HFFc6 (cell line): ENCODE data around the gene PKM. TPM values are rescaled to one million over a fixed set of nuclear protein-coding genes. Genes with fewer than 3 reads are reported as not detected.

Experiments
- DNase-seq: peaks from one replicate; pipeline ENCODE4 v3.0.0-alpha.2; 2018
- H3K27ac Mint-ChIP-seq: 2 replicates; pipeline ENCODE4 v1.8.0; 2020; ENCODE audit warnings: mild to moderate bottlenecking, mixed read lengths
- H3K27me3 Mint-ChIP-seq: 2 replicates; pipeline ENCODE4 v1.8.0; 2021; ENCODE audit warnings: mild to moderate bottlenecking, moderate library complexity, mixed read lengths; ENCODE audit not compliant: insufficient read depth
- H3K36me3 Mint-ChIP-seq: 2 replicates; pipeline ENCODE4 v1.8.0; 2021; ENCODE audit warnings: low read depth, mixed read lengths
- H3K4me1 Mint-ChIP-seq: 2 replicates; pipeline ENCODE4 v1.8.0; 2020; ENCODE audit warnings: low read depth, mixed read lengths
- H3K4me3 Mint-ChIP-seq: 2 replicates; pipeline ENCODE4 v1.8.0; 2020; ENCODE audit warnings: mild to moderate bottlenecking, moderate library complexity, mixed read lengths
- H3K9me3 Mint-ChIP-seq: 2 replicates; pipeline ENCODE4 v1.8.0; 2020; ENCODE audit warnings: mild to moderate bottlenecking, mixed read lengths
- total RNA-seq, 6 experiments: library from RNA; stranded (reverse); fragmentation: NEBNext Ultra II Directional; extraction: Animal tissue kit (Norgen Biotek cat#: 25700); gene quantifications; 2 replicates in 1 of 6; 3 replicates in 5 of 6; pipeline ENCODE4 v1.2.3, GENCODE V29; 2021
- TF ChIP-seq, protein P1 (sequence below): fragments of 200-600 bp; sonication (generic); IDR thresholded peaks from 2 replicates; pipeline ENCODE4 v1.5.0; 2021; ENCODE audit warnings: antibody characterized with exemption, mild to moderate bottlenecking

The PKM gene
- total RNA-seq, 6 experiments from 2014 or later = 2,533 to 2,832 (median 2,656) TPM

DNA sequence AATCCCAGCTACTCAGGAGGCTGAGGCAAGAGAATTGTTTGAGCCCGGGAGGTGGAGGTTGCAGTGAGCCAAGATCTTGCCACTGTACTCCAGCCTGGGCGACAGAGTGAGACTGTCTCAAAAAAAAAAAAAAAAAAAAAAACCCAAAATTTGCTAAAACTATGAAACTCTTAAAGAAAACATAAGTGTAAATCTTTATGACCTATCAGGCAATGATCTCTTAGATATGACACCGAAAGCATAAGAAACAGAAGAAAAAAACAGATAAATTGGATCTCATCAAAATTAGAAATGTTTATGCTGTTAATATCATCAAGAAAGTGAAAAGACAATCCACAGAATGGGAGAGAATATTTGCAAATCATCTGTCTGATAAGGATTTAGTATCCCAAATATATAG lies 48.7 kb downstream of the PKM start:
- Mint-ChIP-seq H3K9me3 (no peaks in the 10 kb centered on the region), H3K4me3 (no peak overlapping the region), H3K27ac (no peak overlapping the region), H3K36me3 (no peaks in the 10 kb centered on the region), H3K27me3 (peaks cover 25% of the 10 kb centered on the region), H3K4me1 (peaks cover 12% of the 10 kb centered on the region; the same call in 1 of the 2 replicates)
- TF ChIP-seq, protein P1, sequence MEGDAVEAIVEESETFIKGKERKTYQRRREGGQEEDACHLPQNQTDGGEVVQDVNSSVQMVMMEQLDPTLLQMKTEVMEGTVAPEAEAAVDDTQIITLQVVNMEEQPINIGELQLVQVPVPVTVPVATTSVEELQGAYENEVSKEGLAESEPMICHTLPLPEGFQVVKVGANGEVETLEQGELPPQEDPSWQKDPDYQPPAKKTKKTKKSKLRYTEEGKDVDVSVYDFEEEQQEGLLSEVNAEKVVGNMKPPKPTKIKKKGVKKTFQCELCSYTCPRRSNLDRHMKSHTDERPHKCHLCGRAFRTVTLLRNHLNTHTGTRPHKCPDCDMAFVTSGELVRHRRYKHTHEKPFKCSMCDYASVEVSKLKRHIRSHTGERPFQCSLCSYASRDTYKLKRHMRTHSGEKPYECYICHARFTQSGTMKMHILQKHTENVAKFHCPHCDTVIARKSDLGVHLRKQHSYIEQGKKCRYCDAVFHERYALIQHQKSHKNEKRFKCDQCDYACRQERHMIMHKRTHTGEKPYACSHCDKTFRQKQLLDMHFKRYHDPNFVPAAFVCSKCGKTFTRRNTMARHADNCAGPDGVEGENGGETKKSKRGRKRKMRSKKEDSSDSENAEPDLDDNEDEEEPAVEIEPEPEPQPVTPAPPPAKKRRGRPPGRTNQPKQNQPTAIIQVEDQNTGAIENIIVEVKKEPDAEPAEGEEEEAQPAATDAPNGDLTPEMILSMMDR = no peak
- no peak for DNase-seq

DNA sequence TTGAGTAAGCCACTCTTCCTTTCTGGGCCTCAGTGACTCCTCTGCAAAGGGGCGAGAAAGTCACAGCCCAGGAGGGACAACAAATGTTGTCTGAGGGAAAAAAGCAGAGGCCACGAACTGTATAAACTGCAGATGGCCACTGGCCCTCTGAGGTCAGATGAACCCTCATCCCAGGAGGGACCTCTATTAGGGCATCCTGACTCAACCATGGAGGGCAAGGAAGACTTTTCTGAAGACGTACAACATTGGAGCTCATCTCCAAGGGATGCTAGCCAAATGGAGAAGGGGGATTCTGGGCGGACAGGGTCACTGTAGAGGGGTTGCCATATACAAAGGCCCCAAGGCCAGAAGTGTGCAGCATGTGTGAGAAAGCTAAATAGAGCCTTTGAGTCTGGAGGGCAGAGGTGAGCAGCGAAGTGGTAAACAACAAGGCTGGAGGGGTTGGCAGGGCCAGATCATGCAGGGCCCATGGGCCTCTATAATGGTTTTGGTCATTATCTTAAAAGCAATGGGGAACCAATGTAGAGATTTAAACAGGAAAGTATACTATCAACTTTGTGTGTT lies 50.1 kb downstream of the PKM start:
- Mint-ChIP-seq H3K4me3 (no peak overlapping the region), H3K4me1 (peaks cover 12% of the 10 kb centered on the region; the same call in 1 of the 2 replicates), H3K36me3 (no peaks in the 10 kb centered on the region), H3K9me3 (no peaks in the 10 kb centered on the region), H3K27ac (no peak overlapping the region), H3K27me3 (peaks cover 32% of the 10 kb centered on the region)
- TF ChIP-seq, protein P1 = no peak
- no peak for DNase-seq

DNA sequence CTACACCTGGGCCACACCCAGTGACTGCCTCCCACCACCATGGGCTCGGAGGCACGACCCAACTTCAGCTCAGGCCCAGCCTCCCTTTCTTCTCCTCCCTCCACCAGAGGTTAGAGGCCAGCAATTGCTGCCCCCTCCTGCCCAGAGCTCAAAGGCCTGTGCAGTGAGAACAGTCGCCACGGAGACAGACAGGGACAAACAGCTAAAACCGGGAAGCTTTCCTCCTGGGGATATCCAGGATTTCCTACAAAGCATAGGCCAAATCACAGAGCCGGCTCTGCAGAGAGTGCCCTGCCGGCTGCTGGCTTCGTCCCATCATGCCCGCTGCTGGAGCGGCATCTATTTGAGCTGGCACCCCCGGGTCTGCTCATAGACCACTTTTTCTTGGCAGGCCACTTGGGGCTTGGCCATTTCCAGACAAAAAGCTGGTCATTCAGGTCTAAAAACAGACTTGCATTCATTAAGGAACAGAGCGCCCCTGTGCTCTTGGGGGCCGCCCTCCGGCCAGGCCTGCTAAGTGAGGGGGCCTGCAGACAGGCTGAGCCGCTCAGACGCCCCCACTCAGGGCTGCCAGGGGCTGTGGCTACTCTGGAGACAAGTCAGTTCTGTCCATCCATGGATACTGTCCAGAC lies 50.9 kb downstream of the PKM start:
- Mint-ChIP-seq H3K4me1 (peaks cover 12% of the 10 kb centered on the region; the same call in 1 of the 2 replicates), H3K4me3 (no peak overlapping the region), H3K9me3 (no peaks in the 10 kb centered on the region), H3K27me3 (peaks cover 35% of the 10 kb centered on the region), H3K27ac (no peak overlapping the region), H3K36me3 (no peaks in the 10 kb centered on the region)
- DNase-seq = no peak
- TF ChIP-seq, protein P1 = no peak

DNA sequence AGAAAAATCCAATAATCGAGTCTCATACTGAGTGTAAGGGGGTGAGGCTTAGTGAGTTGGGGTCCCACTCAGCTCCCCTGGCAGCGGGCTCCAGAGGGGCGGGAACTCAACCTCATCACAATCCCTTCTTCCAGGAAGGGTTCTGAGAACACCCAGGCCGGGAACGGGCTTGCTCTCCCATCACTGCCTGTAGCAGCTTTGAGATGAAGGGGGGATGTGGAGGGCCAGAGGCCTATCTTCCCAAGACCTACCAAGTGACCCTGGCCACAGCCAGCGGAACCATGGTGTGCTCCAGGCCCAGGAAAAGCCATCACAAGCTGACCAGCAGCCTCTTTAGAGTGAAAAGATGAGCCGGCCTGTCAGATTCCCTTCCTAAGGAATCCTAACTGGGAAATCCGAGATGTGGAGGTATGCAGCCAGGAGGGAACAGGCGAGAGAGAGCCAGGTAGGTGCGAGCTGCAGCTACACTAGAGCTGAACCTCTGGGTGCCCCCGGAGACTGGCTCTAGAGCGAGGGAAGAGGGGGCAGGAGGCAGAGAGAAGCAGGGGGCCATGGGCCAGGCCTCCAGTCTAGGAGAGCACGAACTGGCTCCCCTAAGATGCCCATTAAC lies 51.9 kb downstream of the PKM start:
- peaks cover 38% of the 10 kb centered on the region for H3K27me3 Mint-ChIP-seq
- no peaks in the 10 kb centered on the region for H3K9me3 Mint-ChIP-seq
- H3K36me3 Mint-ChIP-seq = no peaks in the 10 kb centered on the region
- H3K4me3 Mint-ChIP-seq = no peak overlapping the region
- H3K4me1 Mint-ChIP-seq = peaks cover 4% of the 10 kb centered on the region; the same call in 1 of the 2 replicates
- no peak for DNase-seq
- TF ChIP-seq, protein P1 = no peak
- no peak overlapping the region for H3K27ac Mint-ChIP-seq

DNA sequence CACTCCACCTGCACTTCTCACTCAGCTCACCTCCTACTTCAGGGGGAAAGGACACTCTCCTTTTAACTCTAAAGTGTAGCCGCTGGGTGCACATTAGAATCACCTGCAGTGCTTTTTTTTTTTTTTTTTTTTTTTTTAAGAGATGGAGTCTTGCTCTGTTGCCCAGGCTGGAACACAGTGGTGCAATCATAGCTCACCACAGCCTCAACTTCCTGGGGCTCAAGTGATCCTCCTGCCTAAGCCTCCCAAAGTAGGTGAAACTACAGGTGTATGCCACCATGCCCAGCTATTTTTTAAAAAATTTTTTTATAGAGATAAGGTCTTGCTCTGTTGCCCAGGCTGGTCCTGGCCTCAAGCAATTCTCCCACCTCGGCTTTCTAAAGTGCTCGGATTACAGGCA lies 54.2 kb downstream of the PKM start:
- H3K36me3 Mint-ChIP-seq = no peaks in the 10 kb centered on the region
- H3K27ac Mint-ChIP-seq = no peak overlapping the region
- peaks cover 52% of the 10 kb centered on the region for H3K27me3 Mint-ChIP-seq
- H3K9me3 Mint-ChIP-seq = no peaks in the 10 kb centered on the region
- TF ChIP-seq, protein P1 = no peak
- DNase-seq = no peak
- no peak overlapping the region for H3K4me3 Mint-ChIP-seq
- no peaks in the 10 kb centered on the region for H3K4me1 Mint-ChIP-seq
